ENCODE measurements around the gene UBA52. TPM values are rescaled to one million over a fixed set of nuclear protein-coding genes. Genes with fewer than 3 reads are reported as not detected.

UBA52 gene
- total and polyA plus RNA-seq, 2 of the 13 experiments (the other 11 are each of a cell fraction or from before 2014, with no cell fraction given), result 959 to 1,782 TPM

GRCh38 chr19:18557411-18558201 is 14.1 kb upstream of the UBA52 start, which contains the start of gene KXD1:
KXD1 (plus strand) TSS chr19:18557870; CDS start chr19:18562057, 4,187 bp downstream.
- Histone ChIP-seq H3K9ac (ENCODE audit: insufficient read depth, low read depth, low read length) (peak within 1 kb of the TSS; percentile 81), H3K79me2 (ENCODE audit: insufficient read depth, low read length) (peaks cover 21% of the 10 kb centered on the region), H3K36me3 (replicated peaks in 1 of 2; ENCODE audit: control insufficient read depth in 1 of 2, insufficient read depth in 2 of 2, low read length in 2 of 2) (peaks cover 4 to 9% of the 10 kb centered on the region in 2 experiments; a peak in 3 of 5 replicates), H3K27ac (ENCODE audit: extremely low read length, insufficient read depth, low read length) (peak within 1 kb of the TSS; percentile 50), H4K20me1 (ENCODE audit: insufficient read depth, low read length) (no peaks in the 10 kb centered on the region), H3K9me3 (ENCODE audit: low read length) (no peaks in the 10 kb centered on the region), H3K4me2 (ENCODE audit: low read depth, low read length) (peak within 1 kb of the TSS; percentile 83), H2AFZ (ENCODE audit: low read length) (no peak within 1 kb of the TSS), H3K27me3 (ENCODE audit: control insufficient read depth in 1 of 2, insufficient read depth in 2 of 2, low read length in 2 of 2) (no peaks in the 10 kb centered on the region; a peak in 1 of 5 replicates), H3K4me3 (replicated peaks in 1 of 3; ENCODE audit: insufficient read depth in 1 of 3, low read depth in 2 of 3, low read length in 3 of 3) (peak within 1 kb of the TSS; percentile 69 to 90 (median 86)), H3K4me1 (ENCODE audit: insufficient read depth, low read length) (peaks cover 44% of the 10 kb centered on the region)
- CTCF ChIA-PET (ENCODE audit: low intra/inter-chr PET ratio, low total read pairs), result no interaction called here
- FAIRE-seq (peak; percentile 87), ATAC-seq (peak; percentile 95), DNase-seq (ENCODE audit: low spot score) (peak; percentile 95)
- WGBS (ENCODE audit: low lambda C conversion rate), result 2% methylated on average over 36 of the region's 58 CpGs
- no TSS peak for BruUV-seq (replicated peaks)
- intact Hi-C loops (cut with micrococcal nuclease; ENCODE audit: unreplicated experiment) (loop anchor here (1.0 to 2.0 kb wide), 3 partner anchors 15 to 88 kb away; partner anchors contain the start of genes ELL and FKBP8), in situ Hi-C loops (cut with HindIII; ENCODE audit: extremely low pct_ligation_motif_present, low pct_unique_long_range_greater_than_20kb) (no loop called here)
- POLR2A ChIA-PET, result interaction anchor here (0.6 to 3.0 kb wide), 16 partner anchors 13 to 362 kb away, joined by 3 to 55 read pairs (median 4); partner anchors contain the start of genes COPE, DDX49, ELL and REX1BD
- TF ChIP-seq, protein P1, sequence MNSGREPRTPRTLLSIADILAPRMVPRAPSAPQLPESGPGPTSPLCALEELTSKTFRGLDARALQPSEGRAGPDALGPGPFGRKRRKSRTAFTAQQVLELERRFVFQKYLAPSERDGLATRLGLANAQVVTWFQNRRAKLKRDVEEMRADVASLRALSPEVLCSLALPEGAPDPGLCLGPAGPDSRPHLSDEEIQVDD (CRISPR knock-in tag; IDR thresholded peaks at IDR 0.05; ENCODE audit: borderline replicate concordance), result no peak
- TF ChIP-seq DNMT1 (CRISPR knock-in tag; IDR thresholded peaks at IDR 0.05) (no peak), DNMT3B (CRISPR knock-in tag; conservative IDR thresholded peaks at IDR 0.05) (no peak), NFIB (CRISPR knock-in tag; IDR thresholded peaks at IDR 0.05; ENCODE audit: borderline replicate concordance) (no peak), USF2 (IDR thresholded peaks at IDR 0.05; ENCODE audit: low read depth, low read length) (no peak), USF2 (CRISPR knock-in tag; IDR thresholded peaks at IDR 0.05; ENCODE audit: borderline replicate concordance) (no peak), ZNF335 (CRISPR knock-in tag; IDR thresholded peaks at IDR 0.05) (no peak), KLF9 (CRISPR knock-in tag; IDR thresholded peaks at IDR 0.05; ENCODE audit: low read depth) (no peak), NCOR1 (IDR thresholded peaks at IDR 0.05; ENCODE audit: borderline replicate concordance, low read length) (no peak), ZNF792 (CRISPR knock-in tag; IDR thresholded peaks at IDR 0.05) (no peak), ZNF629 (CRISPR knock-in tag; conservative IDR thresholded peaks at IDR 0.05) (peak; percentile 100), RORA (CRISPR knock-in tag; IDR thresholded peaks at IDR 0.05) (no peak), ZNF121 (CRISPR knock-in tag; IDR thresholded peaks at IDR 0.05) (0 out of 2 replicates have a peak, but pooled peaks have one; percentile 49), ZNF841 (CRISPR knock-in tag; IDR thresholded peaks at IDR 0.05; ENCODE audit: borderline replicate concordance) (no peak), ZNF7 (CRISPR knock-in tag; IDR thresholded peaks at IDR 0.05) (no peak), MTF2 (CRISPR knock-in tag; IDR thresholded peaks at IDR 0.05; ENCODE audit: borderline replicate concordance) (no peak), ZNF678 (CRISPR knock-in tag; IDR thresholded peaks at IDR 0.05) (no peak), ZNF772 (CRISPR knock-in tag; IDR thresholded peaks at IDR 0.05) (no peak), ZNF597 (CRISPR knock-in tag; IDR thresholded peaks at IDR 0.05) (no peak), GFI1 (CRISPR knock-in tag; IDR thresholded peaks at IDR 0.05; ENCODE audit: borderline replicate concordance) (no peak), MATR3 (CRISPR knock-in tag; IDR thresholded peaks at IDR 0.05) (no peak), PHF5A (CRISPR knock-in tag; IDR thresholded peaks at IDR 0.05; ENCODE audit: low read depth, unreplicated experiment) (no peak), SRSF1 (optimal IDR thresholded peaks at IDR 0.05; ENCODE audit: low read depth, low read length) (no peak)
